Gastroesophageal sphincter (tissue), 4 donors: ENCODE data around the gene SPEG. TPM values are rescaled to one million over a fixed set of nuclear protein-coding genes. Genes with fewer than 3 reads are reported as not detected.

Source experiments
- ATAC-seq: fragments of 150-250 bp; one replicate; pipeline ENCODE4 v1.9.1; 2016; ENCODE audit warnings: mild to moderate bottlenecking, moderate library complexity
- H3K27ac ChIP-seq, 4 donors: fragments of 200-600 bp; sonication (generic) in 3 of 4; 1 replicate in 3 of 4; 2 replicates in 1 of 4; pipeline ENCODE4 v1.5.1; 2016 to 2019
- H3K27me3 ChIP-seq: fragments of 200-600 bp; sonication (generic); one replicate; pipeline ENCODE4 v1.5.1; 2019
- H3K36me3 ChIP-seq, 2 donors: fragments of 200-600 bp; sonication (generic); one replicate each; pipeline ENCODE4 v1.5.1; 2019; ENCODE audit warnings: control low read depth in 1 of 2
- H3K4me1 ChIP-seq, 3 donors: fragments of 200-600 bp; sonication (generic); 1 replicate in 2 of 3; 2 replicates in 1 of 3; pipeline ENCODE4 v1.5.1; 2016 to 2019; ENCODE audit warnings: control low read depth in 2 of 3
- H3K4me3 ChIP-seq, 2 donors: fragments of 200-600 bp; sonication (generic); one replicate each; pipeline ENCODE4 v1.5.1; 2019; ENCODE audit warnings: mild to moderate bottlenecking in 1 of 2, moderate library complexity in 1 of 2
- H3K9me3 ChIP-seq, 3 donors: fragments of 200-600 bp; sonication (generic); one replicate each; pipeline ENCODE4 v1.5.1; 2017 to 2019; ENCODE audit warnings: control low read depth in 2 of 3
- EP300 ChIP-seq: sonication (generic); formaldehyde crosslinking; IDR thresholded peaks from one replicate; pipeline ENCODE4 v1.6.1; 2017; ENCODE audit warnings: antibody characterized with exemption, mild to moderate bottlenecking
- POLR2A ChIP-seq, 2 donors: fragments of 450-650 bp; IDR thresholded peaks; one replicate each; pipeline ENCODE4 v1.6.1; 2017; ENCODE audit warnings: antibody characterized with exemption in 2 of 2, mild to moderate bottlenecking in 2 of 2, moderate library complexity in 1 of 2
- POLR2AphosphoS5 ChIP-seq: sonication (generic); formaldehyde crosslinking; IDR thresholded peaks from one replicate; pipeline ENCODE4 v1.6.1; 2017; ENCODE audit warnings: antibody characterized with exemption
- WGBS, 2 donors: methylation state at CpG; one replicate each; pipeline ENCODE4 v1.1.5; 2018; ENCODE audit warnings: low coverage in 1 of 2; 5-methylcytosine and 5-hydroxymethylcytosine counted together
- total RNA-seq, 4 donors: library from RNA; depleted of rRNA; stranded (reverse); fragments of >200 nt; gene quantifications; one replicate each; pipeline ENCODE4 v1.1.0, GENCODE V29; 2016
- TF ChIP-seq, protein P1 (sequence below), 4 experiments: fragments of 200-600 bp in 2 of 4; fragments of 450-650 bp in 2 of 4; sonication (generic) in 1 of 4; IDR thresholded peaks; one replicate each; pipeline ENCODE4 v1.5.1; 2017 to 2019; ENCODE audit warnings: antibody characterized with exemption in 4 of 4, mild to moderate bottlenecking in 2 of 4, moderate library complexity in 2 of 4

The SPEG gene
- total RNA-seq, 4 donors from 2014 or later = 90.2 to 307 (median 214) TPM

DNA sequence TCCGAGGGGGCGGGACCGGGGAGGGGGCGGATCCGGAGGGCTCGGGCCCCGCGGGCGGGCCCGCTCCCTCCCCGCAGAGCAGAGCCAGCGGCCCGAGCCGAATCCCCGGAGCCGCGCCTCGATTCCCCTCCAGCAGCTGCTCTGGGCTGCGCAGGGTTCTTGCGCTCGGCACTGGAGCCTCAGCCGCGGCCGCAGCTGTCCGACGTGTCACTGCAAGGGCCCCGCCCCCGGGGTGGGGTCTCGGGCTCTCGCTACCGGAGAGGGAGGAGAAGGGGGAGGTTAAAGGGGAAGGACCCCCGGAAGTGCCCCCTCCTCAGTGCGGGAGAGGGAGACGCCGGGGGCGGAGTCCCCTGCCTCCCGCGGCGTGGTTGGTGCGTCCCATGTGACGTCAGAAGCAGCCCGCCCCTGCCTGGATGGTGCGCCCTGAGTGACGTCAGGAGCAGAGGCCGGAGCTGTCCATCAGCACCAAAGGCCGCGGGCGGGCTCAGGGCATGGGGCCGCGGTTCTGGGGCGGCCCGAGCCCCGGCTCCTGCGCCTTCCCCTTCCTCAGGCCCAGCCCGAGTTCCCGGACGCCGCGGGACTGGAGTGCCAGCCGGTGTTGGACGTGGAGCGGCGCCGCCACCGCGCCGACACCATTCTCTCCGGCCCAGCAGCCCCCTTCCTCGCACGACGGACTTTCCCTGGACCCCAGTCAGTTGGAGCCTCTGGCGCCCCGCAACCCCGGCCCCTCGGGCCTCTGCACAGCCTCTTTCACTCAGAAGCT lies 109.1 kb downstream of the SPEG start, which contains the start of the genes CHPF and TMEM198:
Gene CHPF (minus strand): TSS at position 214 of the 763 bp plus-strand sequence. CDS start 271 bp downstream, outside the sequence.
Gene TMEM198 (plus strand): TSS at position 433 of the 763 bp plus-strand sequence. CDS start 700 bp downstream, outside the sequence.
- H3K27ac ChIP-seq = peak within 1 kb of the TSS; percentile 72 to 96 (median 93)
- H3K4me3 ChIP-seq = peak within 1 kb of the TSS; percentile 59 to 91
- H3K36me3 ChIP-seq = peaks cover 0 to 41% of the 10 kb centered on the region in 2 donors
- no peaks in the 10 kb centered on the region for H3K9me3 ChIP-seq
- H3K4me1 ChIP-seq = peaks cover 0 to 46% (median 14%) of the 10 kb centered on the region in 3 donors
- ATAC-seq = peak; percentile 94
- no CpG with 5 or more reads among the region's 75 CpGs for WGBS, 2 donors
- H3K27me3 ChIP-seq = no peaks in the 10 kb centered on the region
- TF ChIP-seq EP300 = no peak
- no peak for TF ChIP-seq POLR2AphosphoS5
- TF ChIP-seq, protein P1, sequence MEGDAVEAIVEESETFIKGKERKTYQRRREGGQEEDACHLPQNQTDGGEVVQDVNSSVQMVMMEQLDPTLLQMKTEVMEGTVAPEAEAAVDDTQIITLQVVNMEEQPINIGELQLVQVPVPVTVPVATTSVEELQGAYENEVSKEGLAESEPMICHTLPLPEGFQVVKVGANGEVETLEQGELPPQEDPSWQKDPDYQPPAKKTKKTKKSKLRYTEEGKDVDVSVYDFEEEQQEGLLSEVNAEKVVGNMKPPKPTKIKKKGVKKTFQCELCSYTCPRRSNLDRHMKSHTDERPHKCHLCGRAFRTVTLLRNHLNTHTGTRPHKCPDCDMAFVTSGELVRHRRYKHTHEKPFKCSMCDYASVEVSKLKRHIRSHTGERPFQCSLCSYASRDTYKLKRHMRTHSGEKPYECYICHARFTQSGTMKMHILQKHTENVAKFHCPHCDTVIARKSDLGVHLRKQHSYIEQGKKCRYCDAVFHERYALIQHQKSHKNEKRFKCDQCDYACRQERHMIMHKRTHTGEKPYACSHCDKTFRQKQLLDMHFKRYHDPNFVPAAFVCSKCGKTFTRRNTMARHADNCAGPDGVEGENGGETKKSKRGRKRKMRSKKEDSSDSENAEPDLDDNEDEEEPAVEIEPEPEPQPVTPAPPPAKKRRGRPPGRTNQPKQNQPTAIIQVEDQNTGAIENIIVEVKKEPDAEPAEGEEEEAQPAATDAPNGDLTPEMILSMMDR (IDR thresholded peaks at IDR 0.05) = no peak
- TF ChIP-seq POLR2A (IDR thresholded peaks at IDR 0.05) = peak; percentile 38 to 61

DNA sequence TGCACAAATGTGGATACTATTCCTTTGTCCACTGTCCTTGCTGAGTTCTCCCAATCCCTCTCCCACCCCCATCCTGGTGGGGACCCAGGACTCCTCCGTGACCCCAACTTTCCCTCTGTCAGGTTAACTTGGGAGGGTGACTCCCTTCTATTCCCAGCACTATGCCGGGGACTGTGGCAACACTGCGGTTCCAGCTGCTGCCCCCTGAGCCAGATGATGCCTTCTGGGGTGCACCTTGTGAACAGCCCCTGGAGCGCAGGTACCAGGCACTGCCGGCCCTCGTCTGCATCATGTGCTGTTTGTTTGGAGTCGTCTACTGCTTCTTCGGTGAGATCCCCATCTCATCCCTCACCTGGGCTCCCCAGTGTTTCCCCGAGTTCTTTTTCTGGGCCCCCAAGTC lies 109.9 kb downstream of the SPEG start:
- WGBS, 2 donors = 35 to 40% methylated on average over 7 to 9 of the region's 9 CpGs
- no peaks in the 10 kb centered on the region for H3K9me3 ChIP-seq
- H3K27ac ChIP-seq = peak overlapping the region in 3 of 4 donors; percentile 92 to 96 (median 94)

GRCh38 chr2:219545295-219545942 lies 110.8 kb downstream of the SPEG start:
- TF ChIP-seq, protein P1 (IDR thresholded peaks at IDR 0.05) = no peak
- TF ChIP-seq POLR2A (IDR thresholded peaks at IDR 0.05) (no peak), EP300 (no peak), POLR2AphosphoS5 (no peak)
- Histone ChIP-seq H3K4me1 (peaks cover 0 to 44% (median 14%) of the 10 kb centered on the region in 3 donors), H3K9me3 (no peaks in the 10 kb centered on the region), H3K36me3 (peaks cover 0 to 35% of the 10 kb centered on the region in 2 donors), H3K4me3 (no peak overlapping the region), H3K27me3 (no peaks in the 10 kb centered on the region), H3K27ac (no peak overlapping the region)
- no peak for ATAC-seq
- WGBS, 2 donors = 100% methylated on average over 1 of the region's 3 CpGs

More for the DNA sequence above, 109.9 kb downstream of the SPEG start:
- Histone ChIP-seq H3K4me3 (peak overlapping the region in 1 of 2 donors; percentile 91), H3K36me3 (peaks cover 0 to 40% of the 10 kb centered on the region in 2 donors), H3K27me3 (no peaks in the 10 kb centered on the region), H3K4me1 (peaks cover 0 to 44% (median 14%) of the 10 kb centered on the region in 3 donors)
- TF ChIP-seq, protein P1 (IDR thresholded peaks at IDR 0.05) = no peak
- no peak for TF ChIP-seq POLR2A (IDR thresholded peaks at IDR 0.05)
- no peak for TF ChIP-seq EP300
- TF ChIP-seq POLR2AphosphoS5 = no peak
- no peak for ATAC-seq

DNA sequence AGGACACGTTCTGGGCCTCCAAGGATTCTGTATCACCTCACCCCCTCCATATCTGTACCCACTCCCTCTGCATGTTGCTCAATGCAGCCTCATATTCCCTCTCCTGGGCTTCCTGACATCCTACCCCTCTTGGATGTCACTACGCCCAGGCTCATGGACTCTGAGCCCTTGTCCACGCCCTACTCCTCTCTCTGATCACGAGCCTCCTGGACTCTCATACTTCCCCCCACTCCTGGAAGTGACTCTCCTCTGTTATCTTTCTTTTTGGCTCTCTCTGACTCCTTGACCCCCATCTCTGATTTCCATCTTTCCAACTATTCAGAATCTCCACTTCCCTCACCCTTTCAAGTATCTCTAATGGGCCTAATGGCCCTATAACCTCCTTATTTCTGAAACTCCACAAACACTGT lies 111.3 kb downstream of the SPEG start:
- TF ChIP-seq POLR2A (IDR thresholded peaks at IDR 0.05) (no peak), EP300 (no peak)
- 63 to 73% methylated on average over 4 of the region's 4 CpGs for WGBS, 2 donors
- Histone ChIP-seq H3K27ac (no peak overlapping the region), H3K9me3 (no peaks in the 10 kb centered on the region), H3K4me3 (no peak overlapping the region), H3K36me3 (peaks cover 0 to 30% of the 10 kb centered on the region in 2 donors), H3K4me1 (peaks cover 0 to 47% (median 14%) of the 10 kb centered on the region in 3 donors), H3K27me3 (no peaks in the 10 kb centered on the region)
- no peak for ATAC-seq

DNA sequence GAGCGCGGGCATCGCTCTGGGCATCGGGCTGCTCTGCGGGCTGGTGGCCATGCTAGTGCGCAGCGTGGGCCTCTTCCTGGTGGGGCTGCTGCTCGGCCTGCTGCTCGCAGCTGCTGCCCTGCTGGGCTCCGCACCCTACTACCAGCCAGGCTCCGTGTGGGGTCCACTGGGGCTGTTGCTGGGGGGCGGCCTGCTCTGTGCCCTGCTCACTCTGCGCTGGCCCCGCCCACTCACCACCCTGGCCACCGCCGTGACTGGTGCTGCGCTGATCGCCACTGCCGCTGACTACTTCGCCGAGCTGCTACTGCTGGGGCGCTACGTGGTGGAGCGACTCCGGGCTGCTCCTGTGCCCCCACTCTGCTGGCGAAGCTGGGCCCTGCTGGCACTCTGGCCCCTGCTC lies 113.0 kb downstream of the SPEG start:
- WGBS, 2 donors = no CpG with 5 or more reads among the region's 26 CpGs
- TF ChIP-seq, protein P1 (IDR thresholded peaks at IDR 0.05) = no peak
- TF ChIP-seq POLR2AphosphoS5 = no peak
- no peak for TF ChIP-seq POLR2A (IDR thresholded peaks at IDR 0.05)
- TF ChIP-seq EP300 = no peak
- H3K9me3 ChIP-seq = no peaks in the 10 kb centered on the region
- no peak overlapping the region for H3K4me3 ChIP-seq
- H3K36me3 ChIP-seq = peaks cover 0 to 27% of the 10 kb centered on the region in 2 donors
- H3K4me1 ChIP-seq = peaks cover 0 to 43% (median 12%) of the 10 kb centered on the region in 3 donors
- no peak overlapping the region for H3K27ac ChIP-seq
- H3K27me3 ChIP-seq = no peaks in the 10 kb centered on the region
- no peak for ATAC-seq
